SK-N-SH treated with all-trans-retinoic acid at 6 μM for 48 hours (cell line): ENCODE results near the gene PRKACG.

Experiments
- ATAC-seq: fragments of 200-7000 bp; cut with Tn5 transposase; 3 replicates; pipeline ENCODE4 v1.9.1; 2020; ENCODE audit warnings: mild to moderate bottlenecking, moderate library complexity
- ARNTL ChIP-seq: fragments of 450-650 bp; formaldehyde crosslinking; IDR thresholded peaks from 2 replicates; pipeline ENCODE4 v1.5.0; 2020; ENCODE audit warnings: low read depth, mild to moderate bottlenecking, moderate library complexity, borderline replicate concordance
- BACH2 ChIP-seq: fragments of 250-450 bp; sonication (Bioruptor Pico); IDR thresholded peaks from 2 replicates; pipeline ENCODE4 v1.9.0; 2021; ENCODE audit warnings: mild to moderate bottlenecking, borderline replicate concordance
- CREB5 ChIP-seq: fragments of 250-450 bp; sonication (Bioruptor Pico); IDR thresholded peaks from 2 replicates; pipeline ENCODE4 v1.5.1; 2020; ENCODE audit warnings: low read depth, mild to moderate bottlenecking, moderate library complexity
- CSDC2 ChIP-seq: fragments of 250-450 bp; sonication (Bioruptor Pico); IDR thresholded peaks from 2 replicates; pipeline ENCODE4 v1.5.0; 2020; ENCODE audit warnings: mild to moderate bottlenecking, moderate library complexity
- CSRNP3 ChIP-seq: fragments of 250-450 bp; sonication (Bioruptor Pico); IDR thresholded peaks from 2 replicates; pipeline ENCODE4 v1.5.1; 2021; ENCODE audit warnings: mild to moderate bottlenecking, moderate library complexity
- ESRRG ChIP-seq: fragments of 250-450 bp; sonication (Bioruptor Pico); IDR thresholded peaks from 2 replicates; pipeline ENCODE4 v1.6.1; 2021; ENCODE audit warnings: mild to moderate bottlenecking
- ISL1 ChIP-seq: fragments of 250-450 bp; sonication (Bioruptor Pico); IDR thresholded peaks from 2 replicates; pipeline ENCODE4 v2.1.2; 2022; ENCODE audit warnings: mild to moderate bottlenecking, moderate library complexity
- OSR1 ChIP-seq: fragments of 250-450 bp; sonication (Bioruptor Pico); IDR thresholded peaks from 2 replicates; pipeline ENCODE4 v1.8.0; 2022; ENCODE audit warnings: moderate library complexity, mild to moderate bottlenecking, inconsistent platforms
- PATZ1 ChIP-seq: fragments of 250-450 bp; sonication (Bioruptor Pico); IDR thresholded peaks from 2 replicates; pipeline ENCODE4 v1.8.0; 2020; ENCODE audit warnings: mild to moderate bottlenecking, moderate library complexity, borderline replicate concordance
- POU6F1 ChIP-seq: fragments of 250-450 bp; sonication (Bioruptor Pico); IDR thresholded peaks from 2 replicates; pipeline ENCODE4 v1.8.0; 2021; ENCODE audit warnings: low read depth, mild to moderate bottlenecking, moderate library complexity, borderline replicate concordance
- RARB ChIP-seq: fragments of 250-450 bp; sonication (Bioruptor Pico); IDR thresholded peaks from 2 replicates; pipeline ENCODE4 v1.8.0; 2021; ENCODE audit warnings: mild to moderate bottlenecking, moderate library complexity
- SNAI2 ChIP-seq: fragments of 250-450 bp; sonication (Bioruptor Pico); IDR thresholded peaks from 2 replicates; pipeline ENCODE4 v1.5.0; 2020; ENCODE audit warnings: mild to moderate bottlenecking, moderate library complexity
- TCF4 ChIP-seq: fragments of 250-450 bp; sonication (Bioruptor Pico); IDR thresholded peaks from 2 replicates; pipeline ENCODE4 v1.8.0; 2021; ENCODE audit warnings: mild to moderate bottlenecking, moderate library complexity, borderline replicate concordance
- TOX ChIP-seq: fragments of 250-450 bp; sonication (Bioruptor Pico); IDR thresholded peaks from 2 replicates; pipeline ENCODE4 v1.8.0; 2021; ENCODE audit warnings: mild to moderate bottlenecking, moderate library complexity, borderline replicate concordance
- TSHZ2 ChIP-seq: fragments of 250-450 bp; sonication (Bioruptor Pico); IDR thresholded peaks from 2 replicates; pipeline ENCODE4 v1.5.0; 2020; ENCODE audit warnings: mild to moderate bottlenecking, moderate library complexity
- ZC3H10 ChIP-seq: fragments of 250-450 bp; sonication (Bioruptor Pico); IDR thresholded peaks from 2 replicates; pipeline ENCODE4 v1.5.1; 2021; ENCODE audit warnings: mild to moderate bottlenecking, moderate library complexity
- ZFP3 ChIP-seq: fragments of 250-450 bp; sonication (Bioruptor Pico); IDR thresholded peaks from 2 replicates; pipeline ENCODE4 v1.5.0; 2020; ENCODE audit warnings: mild to moderate bottlenecking, moderate library complexity
- ZFP30 ChIP-seq: fragments of 450-650 bp; formaldehyde crosslinking; IDR thresholded peaks from 2 replicates; pipeline ENCODE4 v1.5.0; 2022; ENCODE audit warnings: mild to moderate bottlenecking, moderate library complexity
- ZNF565 ChIP-seq: fragments of 450-650 bp; formaldehyde crosslinking; conservative IDR thresholded peaks from 2 replicates; pipeline ENCODE4 v1.5.0; 2020; ENCODE audit warnings: low read depth, mild to moderate bottlenecking, moderate library complexity
- ZNF70 ChIP-seq: fragments of 450-650 bp; formaldehyde crosslinking; IDR thresholded peaks from 2 replicates; pipeline ENCODE4 v1.5.0; 2020; ENCODE audit warnings: mild to moderate bottlenecking, moderate library complexity
- ZNF8 ChIP-seq: fragments of 450-650 bp; formaldehyde crosslinking; IDR thresholded peaks from 2 replicates; pipeline ENCODE4 v1.5.0; 2020; ENCODE audit warnings: mild to moderate bottlenecking, moderate library complexity

PRKACG gene

GRCh38 chr9:69009708-69010107 lies 4.2 kb downstream of the PRKACG start:
- TF ChIP-seq ZFP3 (CRISPR knock-in tag) (no peak), ZNF70 (no peak), TCF4 (CRISPR knock-in tag) (no peak), TOX (CRISPR knock-in tag) (no peak), ZFP30 (CRISPR knock-in tag) (no peak), CREB5 (CRISPR knock-in tag) (no peak), ISL1 (CRISPR knock-in tag) (no peak), ZNF8 (no peak), ZNF565 (CRISPR knock-in tag) (no peak), SNAI2 (CRISPR knock-in tag) (no peak), RARB (CRISPR knock-in tag) (no peak), PATZ1 (CRISPR knock-in tag) (no peak), CSRNP3 (CRISPR knock-in tag) (no peak), CSDC2 (CRISPR knock-in tag) (no peak), ESRRG (no peak)
- no peak for ATAC-seq

- TF ChIP-seq ARNTL (CRISPR knock-in tag) (no peak), CSRNP3 (CRISPR knock-in tag) (no peak), BACH2 (no peak), CREB5 (CRISPR knock-in tag) (no peak), ESRRG (no peak), ZNF8 (no peak), RARB (CRISPR knock-in tag) (no peak), ZNF70 (no peak), CSDC2 (CRISPR knock-in tag) (no peak), ZC3H10 (CRISPR knock-in tag) (no peak), TSHZ2 (CRISPR knock-in tag) (no peak), ZNF565 (CRISPR knock-in tag) (no peak), TCF4 (CRISPR knock-in tag) (no peak), TOX (CRISPR knock-in tag) (no peak), ZFP3 (CRISPR knock-in tag) (no peak), OSR1 (CRISPR knock-in tag) (no peak), POU6F1 (CRISPR knock-in tag) (no peak), ISL1 (CRISPR knock-in tag) (no peak), ZFP30 (CRISPR knock-in tag) (no peak)
- ATAC-seq = no peak
These were observed 9.1 kb downstream of the PRKACG start for GRCh38 chr9:69004836-69005235.
